Measurements from ENCODE around the gene NPL. TPM values are rescaled to one million over a fixed set of nuclear protein-coding genes. Genes with fewer than 3 reads are reported as not detected.

NPL gene
- total and polyA plus RNA-seq, 12 donors = 1.4 to 26.5 (median 3.1) TPM

GRCh38 chr1:182791281-182792179 is 2.0 kb downstream of the NPL start:
- H3K4me1 ChIP-seq = peaks cover 0 to 50% (median 7%) of the 10 kb centered on the region in 9 donors
- H3K27ac ChIP-seq = peak overlapping the region in 1 of 10 donors; percentile 93
- no peak for ATAC-seq

GRCh38 chr1:182794091-182794490 is 4.5 kb downstream of the NPL start:
- no peak for ATAC-seq
- peaks cover 0 to 45% (median 7%) of the 10 kb centered on the region in 9 donors for H3K4me1 ChIP-seq
- no peaks in the 10 kb centered on the region for H3K27me3 ChIP-seq
- intact Hi-C loops (cut with DNase I) = no loop called here
- H3K27ac ChIP-seq = peak overlapping the region in 2 of 10 donors; percentile 60 to 90
- no peak for TF ChIP-seq CTCF (IDR thresholded peaks at IDR 0.05)
- peaks cover 0 to 54% (median 0%) of the 10 kb centered on the region in 9 donors for H3K36me3 ChIP-seq
- no peak overlapping the region for H3K4me3 ChIP-seq
- 96 to 97% methylated on average over 2 of the region's 2 CpGs for WGBS, 2 donors
- DNase-seq = no peak
- no peaks in the 10 kb centered on the region for H3K9me3 ChIP-seq

More at GRCh38 chr1:182791281-182792179, 2.0 kb downstream of the NPL start:
- Histone ChIP-seq H3K4me3 (peak overlapping the region in 1 of 10 donors; percentile 70), H3K36me3 (peaks cover 0 to 32% (median 0%) of the 10 kb centered on the region in 9 donors), H3K27me3 (no peaks in the 10 kb centered on the region), H3K9me3 (no peaks in the 10 kb centered on the region)
- no peak for DNase-seq
- no peak for TF ChIP-seq CTCF (IDR thresholded peaks at IDR 0.05)
- intact Hi-C loops (cut with DNase I) = no loop called here
- WGBS, 2 donors = 87 to 90% methylated on average over 8 of the region's 8 CpGs

GRCh38 chr1:182794676-182795201 is 5.2 kb downstream of the NPL start:
- no peaks in the 10 kb centered on the region for H3K9me3 ChIP-seq
- DNase-seq = no peak
- no peak overlapping the region for H3K4me3 ChIP-seq
- peaks cover 0 to 54% (median 0%) of the 10 kb centered on the region in 9 donors for H3K36me3 ChIP-seq
- intact Hi-C loops (cut with DNase I) = no loop called here
- H3K4me1 ChIP-seq = peaks cover 0 to 43% (median 5%) of the 10 kb centered on the region in 9 donors
- no peaks in the 10 kb centered on the region for H3K27me3 ChIP-seq
- no peak for ATAC-seq
- peak overlapping the region in 4 of 10 donors; percentile 8 to 90 (median 54) for H3K27ac ChIP-seq
- no peak for TF ChIP-seq CTCF (IDR thresholded peaks at IDR 0.05)
- WGBS, 2 donors = 80 to 83% methylated on average over 3 of the region's 3 CpGs

GRCh38 chr1:182795563-182796228 is 6.1 kb downstream of the NPL start:
- intact Hi-C loops (cut with DNase I) = no loop called here
- no peaks in the 10 kb centered on the region for H3K9me3 ChIP-seq
- peaks cover 0 to 35% (median 0%) of the 10 kb centered on the region in 9 donors for H3K4me1 ChIP-seq
- no peak overlapping the region for H3K4me3 ChIP-seq
- peaks cover 0 to 54% (median 0%) of the 10 kb centered on the region in 9 donors for H3K36me3 ChIP-seq
- DNase-seq (no peak), ATAC-seq (peak in 7 of 8 donors; percentile 28 to 73 (median 62))
- 76 to 77% methylated on average over 8 of the region's 8 CpGs for WGBS, 2 donors
- H3K27ac ChIP-seq = peak overlapping the region in 3 of 10 donors; percentile 8 to 90 (median 60)
- no peaks in the 10 kb centered on the region for H3K27me3 ChIP-seq
- no peak for TF ChIP-seq CTCF (IDR thresholded peaks at IDR 0.05)
